Testis (tissue), 3 donors: ENCODE data around the gene HOXB4. TPM values are rescaled to one million over a fixed set of nuclear protein-coding genes. Genes with fewer than 3 reads are reported as not detected.
A peak's percentile ranks its signal among the peaks of the same experiment; 100 is the strongest.

Source experiments
- DNase-seq: peaks from one replicate; pipeline ENCODE4 v3.0.0-alpha.2; 2019
- H3K27ac ChIP-seq, 2 donors: fragments of 200-600 bp; sonication (generic); one replicate each; pipeline ENCODE4 v1.5.1; 2019
- H3K27me3 ChIP-seq: fragments of 200-600 bp; sonication (generic); one replicate; pipeline ENCODE4 v1.5.1; 2019
- H3K36me3 ChIP-seq: fragments of 200-600 bp; sonication (generic); one replicate; pipeline ENCODE4 v1.5.1; 2017; ENCODE audit warnings: low read depth; ENCODE audit errors: missing control alignments
- H3K4me1 ChIP-seq: fragments of 200-600 bp; sonication (generic); one replicate; pipeline ENCODE4 v1.5.1; 2019
- H3K4me3 ChIP-seq, 2 donors: fragments of 200-600 bp; sonication (generic); one replicate each; pipeline ENCODE4 v1.5.1; 2017 to 2019
- H3K9me3 ChIP-seq: fragments of 200-600 bp; sonication (generic); one replicate; pipeline ENCODE4 v1.5.1; 2017
- CTCF ChIP-seq, 3 experiments: fragments of 450-650 bp in 2 of 3; fragments of 200-600 bp in 1 of 3; sonication (generic) in 1 of 3; IDR thresholded peaks; one replicate each; pipeline ENCODE4 v1.5.1; 2016 to 2019; ENCODE audit warnings: antibody characterized with exemption in 3 of 3, mild to moderate bottlenecking in 2 of 3, moderate library complexity in 1 of 3
- POLR2A ChIP-seq: fragments of 450-650 bp; IDR thresholded peaks from one replicate; pipeline ENCODE4 v1.6.1; 2017; ENCODE audit warnings: antibody characterized with exemption, mild to moderate bottlenecking, moderate library complexity
- WGBS, 2 donors: methylation state at CpG; one replicate each; pipeline ENCODE4 v1.1.5; 2018; 5-methylcytosine and 5-hydroxymethylcytosine counted together
- intact Hi-C: fragments of 100-400 bp; cut with DNase I; formaldehyde crosslinking; loops from one replicate; pipeline ENCODE4 v1.15.1; 2023; ENCODE audit warnings: low total_unique reads
- polyA plus RNA-seq: library from polyadenylated mRNA; stranded (reverse); fragments of 350-450 nt; fragmentation: Illumina TruSeq; extraction: RNeasy Lipid Tissue Mini Kit (QIAGEN cat#74804); gene quantifications from one replicate; pipeline ENCODE4 v1.2.3, GENCODE V29; 2014; ENCODE audit warnings: low read depth, low replicate concordance; ENCODE audit not compliant: insufficient read depth
- total RNA-seq, 2 donors: library from RNA; depleted of rRNA; stranded (reverse); fragments of >200 nt; gene quantifications; one replicate each; pipeline ENCODE4 v1.2.3, GENCODE V29; 2016

The HOXB4 gene
- total and polyA plus RNA-seq, 3 donors from 2014 or later = 1.6 to 1.8 (median 1.6) TPM

GRCh38 chr17:48613862-48614694 lies 35.9 kb upstream of the HOXB4 start:
- intact Hi-C loops = no loop called here
- H3K4me3 ChIP-seq = peak overlapping the region; percentile 19 to 23
- no peak for DNase-seq
- H3K27ac ChIP-seq = no peak overlapping the region
- peaks cover 10% of the 10 kb centered on the region for H3K4me1 ChIP-seq
- no peak for TF ChIP-seq CTCF (IDR thresholded peaks at IDR 0.05)
- TF ChIP-seq POLR2A = no peak
- no peaks in the 10 kb centered on the region for H3K9me3 ChIP-seq
- peaks cover 9% of the 10 kb centered on the region for H3K27me3 ChIP-seq
- 5 to 6% methylated on average over 52 of the region's 55 CpGs for WGBS, 2 donors
- H3K36me3 ChIP-seq = no peaks in the 10 kb centered on the region

- peak in 1 of 3 experiments; percentile 12 for TF ChIP-seq CTCF (IDR thresholded peaks at IDR 0.05)
- TF ChIP-seq POLR2A = no peak
Observed at GRCh38 chr17:48612854-48613691, 34.9 kb upstream of the HOXB4 start.

DNA sequence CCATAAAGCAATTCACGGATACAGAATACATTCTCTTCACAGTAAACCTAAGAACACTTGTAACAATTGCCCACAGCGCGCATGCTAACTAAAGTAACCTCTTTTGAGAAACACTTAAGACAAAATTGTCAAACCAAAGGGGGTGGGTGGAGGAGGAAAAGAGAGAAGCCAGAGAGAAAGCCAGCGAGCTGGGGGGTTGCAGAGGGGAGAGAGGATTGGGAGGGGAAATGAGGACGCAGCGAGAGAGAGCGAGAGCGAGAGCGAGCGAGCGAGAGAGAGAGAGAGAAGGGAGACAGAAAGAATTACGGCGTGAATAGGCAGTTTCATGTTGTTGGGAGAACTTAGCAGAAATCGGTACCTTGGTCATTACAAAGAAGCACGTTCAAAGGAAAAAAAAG lies 34.3 kb upstream of the HOXB4 start:
- Histone ChIP-seq H3K36me3 (no peaks in the 10 kb centered on the region), H3K4me3 (peak overlapping the region; percentile 18 to 64), H3K27ac (no peak overlapping the region), H3K9me3 (no peaks in the 10 kb centered on the region), H3K4me1 (peaks cover 10% of the 10 kb centered on the region), H3K27me3 (peaks cover 3% of the 10 kb centered on the region)
- no peak for TF ChIP-seq CTCF (IDR thresholded peaks at IDR 0.05)
- TF ChIP-seq POLR2A = no peak
- no peak for DNase-seq
- WGBS, 2 donors = 3% methylated on average over 15 of the region's 15 CpGs
- intact Hi-C loops = no loop called here

More at GRCh38 chr17:48612854-48613691, 34.9 kb upstream of the HOXB4 start:
- 2% methylated on average over 51 to 67 of the region's 67 CpGs for WGBS, 2 donors
- Histone ChIP-seq H3K27ac (no peak overlapping the region), H3K9me3 (no peaks in the 10 kb centered on the region), H3K36me3 (no peaks in the 10 kb centered on the region), H3K4me3 (peak overlapping the region; percentile 18 to 64), H3K4me1 (peaks cover 10% of the 10 kb centered on the region), H3K27me3 (peaks cover 7% of the 10 kb centered on the region)
- no peak for DNase-seq
- intact Hi-C loops = no loop called here

DNA sequence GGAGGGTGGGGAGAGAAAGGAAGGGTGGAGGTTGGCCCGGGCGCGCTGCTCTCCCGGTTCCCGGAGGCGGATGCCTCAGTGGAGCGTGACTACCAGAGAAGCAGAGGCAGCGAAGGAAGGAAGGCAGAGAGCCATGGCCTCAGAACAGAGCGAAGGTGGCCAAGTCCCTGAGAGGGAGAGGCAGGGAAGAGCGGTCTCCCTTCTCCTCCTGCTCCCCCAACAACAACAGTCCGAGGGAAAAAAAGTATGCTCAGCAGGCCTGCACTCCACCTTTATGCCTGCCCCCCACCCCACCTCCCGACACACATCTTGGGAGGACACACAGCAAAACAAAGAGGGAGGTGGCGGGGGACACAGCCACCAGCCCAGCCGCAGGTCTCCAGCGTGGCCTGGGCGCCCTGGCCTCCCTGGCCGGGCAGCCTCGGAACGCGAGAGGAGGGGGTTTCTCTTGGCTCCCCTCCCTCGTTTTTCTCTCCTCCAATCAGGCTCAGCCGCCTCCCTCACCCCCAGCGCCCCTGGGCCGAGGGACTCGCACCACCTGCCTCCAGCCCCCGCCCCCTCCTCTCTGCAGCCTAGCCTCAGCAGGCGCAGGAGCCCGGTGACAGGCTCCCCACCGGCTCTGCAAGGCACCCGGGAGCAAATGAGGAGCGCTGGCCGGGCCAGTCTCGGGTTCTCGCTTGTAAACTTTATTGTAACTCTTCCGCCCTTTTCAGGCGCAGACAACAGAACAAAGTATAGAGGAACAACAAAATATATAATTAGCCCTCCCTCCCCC lies 33.7 kb upstream of the HOXB4 start:
- no peak for DNase-seq
- TF ChIP-seq POLR2A (no peak), CTCF (IDR thresholded peaks at IDR 0.05) (no peak)
- Histone ChIP-seq H3K9me3 (no peaks in the 10 kb centered on the region), H3K4me3 (peak overlapping the region; percentile 47 to 64), H3K36me3 (no peaks in the 10 kb centered on the region), H3K4me1 (peaks cover 10% of the 10 kb centered on the region), H3K27ac (no peak overlapping the region), H3K27me3 (peaks cover 3% of the 10 kb centered on the region)
- 4 to 6% methylated on average over 36 of the region's 36 CpGs for WGBS, 2 donors
- intact Hi-C loops = no loop called here
